DOHH2 (cell line): ENCODE measurements around the gene GPC6.

Experiments
- H3F3A ChIP-seq: fragments of 200-600 bp; sonication (generic), shearing (Covaris generic); 2 replicates; pipeline ENCODE4 v1.6.0; 2016; ENCODE audit warnings: antibody characterized with exemption, mild to moderate bottlenecking; ENCODE audit not compliant: control insufficient read depth, insufficient read depth
- H3K27ac ChIP-seq: fragments of 200-600 bp; sonication (generic); 2 replicates; pipeline ENCODE4 v1.5.1; 2014; ENCODE audit warnings: low read depth, mild to moderate bottlenecking, low read length, moderate library complexity
- H3K27me3 ChIP-seq: fragments of 200-600 bp; sonication (generic); 2 replicates; pipeline ENCODE4 v1.6.1; 2014; ENCODE audit warnings: mild to moderate bottlenecking, low read length, mixed read lengths; ENCODE audit not compliant: control insufficient read depth
- H3K36me3 ChIP-seq: fragments of 200-600 bp; sonication (generic); 2 replicates; pipeline ENCODE4 v1.6.1; 2014; ENCODE audit warnings: mild to moderate bottlenecking, low read length, moderate library complexity, mixed read lengths; ENCODE audit not compliant: control insufficient read depth
- H3K4me1 ChIP-seq: fragments of 200-600 bp; sonication (generic); 2 replicates; pipeline ENCODE4 v1.6.1; 2014; ENCODE audit warnings: mild to moderate bottlenecking, low read length, mixed read lengths; ENCODE audit not compliant: control insufficient read depth
- H3K4me2 ChIP-seq: fragments of 200-600 bp; sonication (generic); 2 replicates; pipeline ENCODE4 v1.6.0; 2014; ENCODE audit warnings: mild to moderate bottlenecking, low read length, moderate library complexity
- H3K4me3 ChIP-seq: fragments of 200-600 bp; sonication (generic); 2 replicates; pipeline ENCODE4 v1.5.1; 2014; ENCODE audit warnings: mild to moderate bottlenecking, low read length, mixed read lengths
- H3K79me2 ChIP-seq: fragments of 200-600 bp; sonication (generic); 2 replicates; pipeline ENCODE4 v1.6.1; 2014; ENCODE audit warnings: mild to moderate bottlenecking, low read length, mixed read lengths; ENCODE audit not compliant: control insufficient read depth
- H3K9me2 ChIP-seq: fragments of 200-600 bp; sonication (generic); replicated peaks from 2 replicates; pipeline ENCODE4 v1.6.1; 2014; ENCODE audit warnings: mild to moderate bottlenecking, low read length, mixed read lengths; ENCODE audit not compliant: control insufficient read depth
- H3K9me3 ChIP-seq: fragments of 200-600 bp; sonication (generic); 2 replicates; pipeline ENCODE4 v1.6.1; 2014; ENCODE audit warnings: antibody characterized with exemption, low read length, mixed read lengths; ENCODE audit not compliant: control insufficient read depth, insufficient read depth
- H4K20me1 ChIP-seq: fragments of 200-600 bp; sonication (generic); 2 replicates; pipeline ENCODE4 v1.6.0; 2014; ENCODE audit warnings: low read depth, mild to moderate bottlenecking, antibody characterized with exemption, low read length, moderate library complexity; ENCODE audit not compliant: control insufficient read depth, insufficient read depth
- EZH2phosphoT487 ChIP-seq: fragments of 200-600 bp; sonication (generic); IDR thresholded peaks from 2 replicates; pipeline ENCODE4 v1.6.1; 2017; ENCODE audit warnings: borderline replicate concordance, mild to moderate bottlenecking, antibody characterized with exemption, low read length, moderate library complexity, mixed read lengths
- TF ChIP-seq, protein P1 (sequence below): fragments of 200-600 bp; sonication (generic); IDR thresholded peaks from one replicate; pipeline ENCODE4 v1.5.1; 2014; ENCODE audit warnings: antibody characterized with exemption, mild to moderate bottlenecking, low read depth, low read length; ENCODE audit not compliant: poor library complexity, severe bottlenecking

Gene GPC6

DNA sequence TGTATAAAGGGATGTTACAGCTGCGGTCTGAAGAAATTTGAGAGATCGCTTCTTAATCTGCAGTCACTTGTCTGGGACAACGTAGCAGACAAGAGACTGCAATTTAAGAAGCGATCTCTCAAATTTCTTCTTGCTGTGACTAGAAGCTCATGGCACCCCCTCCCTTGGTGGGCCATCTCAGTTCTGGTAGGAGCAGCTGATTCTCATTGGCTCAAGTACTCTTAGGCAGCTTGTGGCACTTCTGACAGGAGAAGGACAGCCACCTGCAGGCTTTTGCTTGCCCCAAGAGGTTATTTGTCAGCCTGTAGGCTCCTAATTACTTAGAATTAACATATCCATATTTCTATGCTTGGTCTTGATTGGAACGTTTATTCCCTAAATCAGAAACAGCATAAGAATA, 749.9 kb downstream of the GPC6 start:
- H3K36me3 ChIP-seq = no peaks in the 10 kb centered on the region
- no peaks in the 10 kb centered on the region for H3K27me3 ChIP-seq
- no peak overlapping the region for H3K27ac ChIP-seq
- H3K9me2 ChIP-seq = no peaks in the 10 kb centered on the region
- no peaks in the 10 kb centered on the region for H3F3A ChIP-seq
- no peak overlapping the region for H3K4me3 ChIP-seq
- H4K20me1 ChIP-seq = no peaks in the 10 kb centered on the region
- no peak for TF ChIP-seq EZH2phosphoT487
- TF ChIP-seq, protein P1, sequence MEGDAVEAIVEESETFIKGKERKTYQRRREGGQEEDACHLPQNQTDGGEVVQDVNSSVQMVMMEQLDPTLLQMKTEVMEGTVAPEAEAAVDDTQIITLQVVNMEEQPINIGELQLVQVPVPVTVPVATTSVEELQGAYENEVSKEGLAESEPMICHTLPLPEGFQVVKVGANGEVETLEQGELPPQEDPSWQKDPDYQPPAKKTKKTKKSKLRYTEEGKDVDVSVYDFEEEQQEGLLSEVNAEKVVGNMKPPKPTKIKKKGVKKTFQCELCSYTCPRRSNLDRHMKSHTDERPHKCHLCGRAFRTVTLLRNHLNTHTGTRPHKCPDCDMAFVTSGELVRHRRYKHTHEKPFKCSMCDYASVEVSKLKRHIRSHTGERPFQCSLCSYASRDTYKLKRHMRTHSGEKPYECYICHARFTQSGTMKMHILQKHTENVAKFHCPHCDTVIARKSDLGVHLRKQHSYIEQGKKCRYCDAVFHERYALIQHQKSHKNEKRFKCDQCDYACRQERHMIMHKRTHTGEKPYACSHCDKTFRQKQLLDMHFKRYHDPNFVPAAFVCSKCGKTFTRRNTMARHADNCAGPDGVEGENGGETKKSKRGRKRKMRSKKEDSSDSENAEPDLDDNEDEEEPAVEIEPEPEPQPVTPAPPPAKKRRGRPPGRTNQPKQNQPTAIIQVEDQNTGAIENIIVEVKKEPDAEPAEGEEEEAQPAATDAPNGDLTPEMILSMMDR = no peak
- H3K4me2 ChIP-seq = no peak overlapping the region
- H3K4me1 ChIP-seq = no peaks in the 10 kb centered on the region
- H3K9me3 ChIP-seq = no peaks in the 10 kb centered on the region
- no peaks in the 10 kb centered on the region for H3K79me2 ChIP-seq

- no peaks in the 10 kb centered on the region for H3K9me3 ChIP-seq
- no peak overlapping the region for H3K4me2 ChIP-seq
- H3K27ac ChIP-seq = no peak overlapping the region
- H3K9me2 ChIP-seq = no peaks in the 10 kb centered on the region
- no peak for TF ChIP-seq EZH2phosphoT487
- TF ChIP-seq, protein P1 = no peak
- no peaks in the 10 kb centered on the region for H4K20me1 ChIP-seq
- no peaks in the 10 kb centered on the region for H3K4me1 ChIP-seq
- no peaks in the 10 kb centered on the region for H3K79me2 ChIP-seq
- no peaks in the 10 kb centered on the region for H3F3A ChIP-seq
- no peak overlapping the region for H3K4me3 ChIP-seq
- H3K27me3 ChIP-seq = no peaks in the 10 kb centered on the region
- H3K36me3 ChIP-seq = no peaks in the 10 kb centered on the region
Measured at GRCh38 chr13:93977986-93978385, 751.4 kb downstream of the GPC6 start.

DNA sequence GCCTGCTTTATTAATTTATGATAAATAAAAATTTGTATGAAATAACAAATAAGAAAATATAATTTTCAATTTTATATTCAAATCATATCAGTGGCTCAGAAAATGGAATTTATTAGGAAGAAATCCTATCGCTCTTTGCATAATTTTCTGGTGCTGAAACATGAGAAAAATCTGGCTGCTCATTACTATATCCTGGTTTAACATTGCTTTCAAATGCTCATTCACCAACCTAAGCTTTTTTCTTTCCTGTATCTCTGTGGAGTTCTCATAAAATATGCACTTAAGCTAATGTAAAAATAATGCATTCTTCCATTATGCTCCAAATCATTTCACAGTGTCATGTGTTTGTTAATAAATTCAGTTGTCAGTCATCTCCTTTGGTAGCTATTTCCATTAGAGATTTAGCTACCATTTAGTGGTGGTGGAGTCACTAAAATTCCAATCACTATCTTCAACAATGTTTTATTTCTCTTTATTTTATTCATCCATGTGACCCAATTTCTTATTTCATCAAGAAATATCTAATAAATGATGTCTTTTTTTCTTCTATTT, 754.9 kb downstream of the GPC6 start:
- H3K9me2 ChIP-seq = no peaks in the 10 kb centered on the region
- no peaks in the 10 kb centered on the region for H3K36me3 ChIP-seq
- no peaks in the 10 kb centered on the region for H3F3A ChIP-seq
- no peaks in the 10 kb centered on the region for H4K20me1 ChIP-seq
- H3K9me3 ChIP-seq = no peaks in the 10 kb centered on the region
- no peaks in the 10 kb centered on the region for H3K27me3 ChIP-seq
- no peaks in the 10 kb centered on the region for H3K79me2 ChIP-seq
- no peak overlapping the region for H3K27ac ChIP-seq
- no peak overlapping the region for H3K4me2 ChIP-seq
- TF ChIP-seq EZH2phosphoT487 = no peak
- TF ChIP-seq, protein P1 = no peak
- no peaks in the 10 kb centered on the region for H3K4me1 ChIP-seq
- no peak overlapping the region for H3K4me3 ChIP-seq
